ENCODE results near the gene TNFSF4. TPM values are rescaled to one million over a fixed set of nuclear protein-coding genes. Genes with fewer than 3 reads are reported as not detected.

Gene TNFSF4
- total and polyA plus RNA-seq, 2 of the 13 experiments (the other 11 are each of a cell fraction or from before 2014, with no cell fraction given): 2.4 to 7.9 TPM

GRCh38 chr1:173205146-173206051 is 1.7 kb downstream of the TNFSF4 start (continued):
- TF ChIP-seq IRX3 (CRISPR knock-in tag; IDR thresholded peaks at IDR 0.05; ENCODE audit: borderline replicate concordance, low read depth) (no peak), TBX3 (IDR thresholded peaks at IDR 0.05; ENCODE audit: borderline replicate concordance) (0 out of 2 replicates have a peak, but pooled peaks have one; percentile 17), SMC3 (IDR thresholded peaks at IDR 0.05; ENCODE audit: low read length) (peak; percentile 29; the same call in 1 of the 2 replicates), ZNF580 (CRISPR knock-in tag; IDR thresholded peaks at IDR 0.05; ENCODE audit: borderline replicate concordance, low read depth) (peak; percentile 51; the same call in 1 of the 2 replicates), AKAP8 (CRISPR knock-in tag; IDR thresholded peaks at IDR 0.05) (no peak), ZNF350 (CRISPR knock-in tag; IDR thresholded peaks at IDR 0.05; ENCODE audit: borderline replicate concordance, low read depth) (0 out of 2 replicates have a peak, but pooled peaks have one; percentile 35), SKIL (CRISPR knock-in tag; IDR thresholded peaks at IDR 0.05; ENCODE audit: borderline replicate concordance) (peak; percentile 47; the same call in 1 of the 2 replicates), NFATC3 (CRISPR knock-in tag; IDR thresholded peaks at IDR 0.05) (no peak), SKI (IDR thresholded peaks at IDR 0.05; ENCODE audit: partially characterized antibody) (no peak), RBAK (CRISPR knock-in tag; IDR thresholded peaks at IDR 0.05) (no peak), MXI1 (IDR thresholded peaks at IDR 0.05; ENCODE audit: borderline replicate concordance, low read depth, low read length) (0 out of 3 replicates have a peak, but pooled peaks have one; percentile 22), ESRRA (CRISPR knock-in tag; IDR thresholded peaks at IDR 0.05; ENCODE audit: low read depth) (0 out of 2 replicates have a peak, but pooled peaks have one; percentile 51), ZNF704 (CRISPR knock-in tag; IDR thresholded peaks at IDR 0.05; ENCODE audit: borderline replicate concordance) (no peak), MEF2D (CRISPR knock-in tag; IDR thresholded peaks at IDR 0.05) (peak; percentile 80; the same call in 1 of the 2 replicates), CEBPG (CRISPR knock-in tag; IDR thresholded peaks at IDR 0.05) (peak; percentile 99), FUBP1 (CRISPR knock-in tag; IDR thresholded peaks at IDR 0.05; ENCODE audit: borderline replicate concordance) (no peak), ZNF512 (CRISPR knock-in tag; IDR thresholded peaks at IDR 0.05) (no peak), HBP1 (CRISPR knock-in tag; IDR thresholded peaks at IDR 0.05; ENCODE audit: low read depth) (peak; percentile 81; the same call in 1 of the 2 replicates)

Data from HepG2 (cell line).